ENCODE data around the gene SFT2D1. TPM values are rescaled to one million over a fixed set of nuclear protein-coding genes. Genes with fewer than 3 reads are reported as not detected.
A peak's percentile ranks its signal among the peaks of the same experiment; 100 is the strongest.

Gene SFT2D1
- total RNA-seq, 1 donor from 2014 or later: 29.1 TPM

- H3K27ac Mint-ChIP-seq (ENCODE audit: unreplicated experiment): no peak overlapping the region
- TF ChIP-seq CTCF (IDR thresholded peaks at IDR 0.05; ENCODE audit: unreplicated experiment): peak; percentile 54
- peaks cover under 1% of the 10 kb centered on the region for H3K36me3 Mint-ChIP-seq (ENCODE audit: low read depth, unreplicated experiment)
- peaks cover 11% of the 10 kb centered on the region for H3K27me3 Mint-ChIP-seq (ENCODE audit: unreplicated experiment)
- H3K9me3 Mint-ChIP-seq (ENCODE audit: unreplicated experiment): no peaks in the 10 kb centered on the region
- peaks cover 12% of the 10 kb centered on the region for H3K4me1 Mint-ChIP-seq (ENCODE audit: unreplicated experiment)
- no peak overlapping the region for H3K4me3 Mint-ChIP-seq (ENCODE audit: unreplicated experiment)
- DNase-seq (ENCODE audit: low spot score): peak; percentile 54
Measured at GRCh38 chr6:166313255-166314070, 28.9 kb downstream of the SFT2D1 start.

DNA sequence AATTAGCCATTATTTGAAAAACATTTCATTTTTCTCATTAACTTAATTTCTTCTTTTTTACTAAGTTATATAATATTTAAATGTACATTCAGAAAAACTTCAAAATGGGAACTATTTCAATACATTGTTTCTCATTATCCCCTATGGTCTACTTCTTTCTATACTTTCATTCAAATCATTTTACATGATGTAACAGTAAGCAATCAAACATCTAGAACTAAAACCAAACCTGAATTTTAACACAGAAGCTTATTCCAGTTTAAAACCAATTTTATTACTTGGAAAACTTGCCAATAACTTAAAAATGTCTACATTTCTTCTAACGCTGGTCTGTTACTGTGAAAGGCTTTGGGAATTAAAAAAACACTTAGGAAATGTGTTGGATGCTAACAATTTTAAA is 29.5 kb downstream of the SFT2D1 start:
- no peak for TF ChIP-seq CTCF (IDR thresholded peaks at IDR 0.05; ENCODE audit: unreplicated experiment)
- no peak for DNase-seq (ENCODE audit: low spot score)
- H3K9me3 Mint-ChIP-seq (ENCODE audit: unreplicated experiment): no peaks in the 10 kb centered on the region
- no peak overlapping the region for H3K27ac Mint-ChIP-seq (ENCODE audit: unreplicated experiment)
- H3K36me3 Mint-ChIP-seq (ENCODE audit: low read depth, unreplicated experiment): no peaks in the 10 kb centered on the region
- H3K4me1 Mint-ChIP-seq (ENCODE audit: unreplicated experiment): peaks cover 12% of the 10 kb centered on the region
- H3K4me3 Mint-ChIP-seq (ENCODE audit: unreplicated experiment): no peak overlapping the region
- H3K27me3 Mint-ChIP-seq (ENCODE audit: unreplicated experiment): peaks cover 11% of the 10 kb centered on the region

GRCh38 chr6:166310634-166311033 is 31.7 kb downstream of the SFT2D1 start:
- DNase-seq (ENCODE audit: low spot score): no peak
- no peaks in the 10 kb centered on the region for H3K9me3 Mint-ChIP-seq (ENCODE audit: unreplicated experiment)
- H3K4me1 Mint-ChIP-seq (ENCODE audit: unreplicated experiment): peaks cover 8% of the 10 kb centered on the region
- peaks cover 14% of the 10 kb centered on the region for H3K27me3 Mint-ChIP-seq (ENCODE audit: unreplicated experiment)
- no peak overlapping the region for H3K27ac Mint-ChIP-seq (ENCODE audit: unreplicated experiment)
- no peak for TF ChIP-seq CTCF (IDR thresholded peaks at IDR 0.05; ENCODE audit: unreplicated experiment)
- H3K4me3 Mint-ChIP-seq (ENCODE audit: unreplicated experiment): no peak overlapping the region
- no peaks in the 10 kb centered on the region for H3K36me3 Mint-ChIP-seq (ENCODE audit: low read depth, unreplicated experiment)

GRCh38 chr6:166309977-166310376 is 32.4 kb downstream of the SFT2D1 start:
- DNase-seq (ENCODE audit: low spot score): no peak
- H3K27ac Mint-ChIP-seq (ENCODE audit: unreplicated experiment): no peak overlapping the region
- H3K36me3 Mint-ChIP-seq (ENCODE audit: low read depth, unreplicated experiment): no peaks in the 10 kb centered on the region
- H3K27me3 Mint-ChIP-seq (ENCODE audit: unreplicated experiment): peaks cover 16% of the 10 kb centered on the region
- no peaks in the 10 kb centered on the region for H3K9me3 Mint-ChIP-seq (ENCODE audit: unreplicated experiment)
- H3K4me1 Mint-ChIP-seq (ENCODE audit: unreplicated experiment): peaks cover 6% of the 10 kb centered on the region
- TF ChIP-seq CTCF (IDR thresholded peaks at IDR 0.05; ENCODE audit: unreplicated experiment): no peak
- no peak overlapping the region for H3K4me3 Mint-ChIP-seq (ENCODE audit: unreplicated experiment)
